GM13976 (cell line): ENCODE data around the gene LTBP2.

Experiments
- DNase-seq: peaks from one replicate; pipeline ENCODE4 v3.0.0; 2012; ENCODE audit warnings: low spot score
- in situ Hi-C: fragments of 300-500 bp; cut with MboI; formaldehyde crosslinking; loops from one replicate; pipeline ENCODE4 v1.12.0; 2022; ENCODE audit warnings: low sequenced_read_pairs, mixed read lengths, inconsistent platforms; ENCODE audit not compliant: unreplicated experiment
- TF ChIP-seq, protein P1 (sequence below): IDR thresholded peaks from 2 replicates; pipeline ENCODE4 v1.5.1; 2012; ENCODE audit warnings: borderline replicate concordance, mild to moderate bottlenecking; ENCODE audit not compliant: insufficient read depth; ENCODE audit errors: extremely low read depth, missing control alignments, control extremely low read depth

Gene LTBP2

DNA sequence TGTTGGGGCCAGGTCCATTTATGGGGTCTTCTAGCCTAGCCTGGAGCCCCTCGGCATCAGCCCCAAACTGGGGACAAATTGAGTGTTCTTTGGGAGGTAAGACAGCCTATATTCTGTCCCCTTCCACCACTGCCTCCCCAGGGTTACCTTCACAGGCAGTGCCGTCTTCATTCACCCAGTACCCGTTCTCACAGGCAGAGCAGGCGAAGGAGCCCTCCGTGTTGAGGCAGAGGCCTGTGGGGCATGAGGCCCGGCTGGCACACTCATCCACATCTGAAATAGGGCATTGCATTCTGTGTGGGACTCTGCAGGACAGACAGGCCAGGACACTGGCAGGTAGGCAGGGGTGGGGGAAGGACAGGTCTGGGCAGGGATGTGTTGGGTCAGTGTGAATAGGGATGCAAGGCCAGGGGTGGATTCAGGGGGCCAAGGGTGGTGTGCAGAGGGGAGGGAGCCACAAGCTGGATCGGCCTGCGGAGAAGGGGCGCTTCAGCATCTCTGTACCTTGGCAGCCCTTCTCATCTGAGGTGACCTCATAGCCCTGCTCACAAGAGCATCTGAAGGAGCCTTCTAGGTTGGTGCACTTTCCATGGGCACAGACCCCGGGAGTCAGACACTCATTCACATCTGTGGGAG is 102.3 kb downstream of the LTBP2 start:
- TF ChIP-seq, protein P1, sequence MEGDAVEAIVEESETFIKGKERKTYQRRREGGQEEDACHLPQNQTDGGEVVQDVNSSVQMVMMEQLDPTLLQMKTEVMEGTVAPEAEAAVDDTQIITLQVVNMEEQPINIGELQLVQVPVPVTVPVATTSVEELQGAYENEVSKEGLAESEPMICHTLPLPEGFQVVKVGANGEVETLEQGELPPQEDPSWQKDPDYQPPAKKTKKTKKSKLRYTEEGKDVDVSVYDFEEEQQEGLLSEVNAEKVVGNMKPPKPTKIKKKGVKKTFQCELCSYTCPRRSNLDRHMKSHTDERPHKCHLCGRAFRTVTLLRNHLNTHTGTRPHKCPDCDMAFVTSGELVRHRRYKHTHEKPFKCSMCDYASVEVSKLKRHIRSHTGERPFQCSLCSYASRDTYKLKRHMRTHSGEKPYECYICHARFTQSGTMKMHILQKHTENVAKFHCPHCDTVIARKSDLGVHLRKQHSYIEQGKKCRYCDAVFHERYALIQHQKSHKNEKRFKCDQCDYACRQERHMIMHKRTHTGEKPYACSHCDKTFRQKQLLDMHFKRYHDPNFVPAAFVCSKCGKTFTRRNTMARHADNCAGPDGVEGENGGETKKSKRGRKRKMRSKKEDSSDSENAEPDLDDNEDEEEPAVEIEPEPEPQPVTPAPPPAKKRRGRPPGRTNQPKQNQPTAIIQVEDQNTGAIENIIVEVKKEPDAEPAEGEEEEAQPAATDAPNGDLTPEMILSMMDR = no peak
- in situ Hi-C loops = no loop called here
- no peak for DNase-seq

DNA sequence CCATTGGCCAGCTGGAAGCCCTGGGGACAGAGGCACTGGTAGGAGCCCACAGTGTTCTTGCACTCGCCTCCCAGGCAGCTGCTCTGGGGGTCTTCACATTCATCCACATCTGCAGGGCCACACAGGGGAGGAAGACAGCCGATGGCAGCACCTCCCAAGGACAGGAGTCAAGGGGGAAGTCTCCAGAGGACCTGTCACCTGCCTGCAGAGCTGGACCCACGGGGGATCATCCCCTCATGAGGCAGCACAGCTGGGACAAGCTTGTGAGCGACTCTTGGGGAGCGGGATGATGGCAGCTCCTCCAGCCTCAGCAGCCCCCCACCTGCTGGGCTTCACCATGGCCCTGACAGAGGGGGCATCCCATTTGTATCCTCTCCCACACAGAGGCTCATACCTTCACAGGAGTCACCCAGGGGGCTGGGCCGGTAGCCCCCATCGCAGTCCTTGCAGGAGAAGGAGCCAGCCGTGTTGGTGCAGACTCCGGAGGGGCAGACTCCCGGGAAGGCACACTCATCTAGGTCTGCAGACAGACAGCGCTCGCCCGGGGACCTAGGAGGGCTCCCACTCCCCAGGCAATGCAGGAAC is 103.1 kb downstream of the LTBP2 start:
- in situ Hi-C loops = no loop called here
- DNase-seq = no peak
- TF ChIP-seq, protein P1 = no peak

DNA sequence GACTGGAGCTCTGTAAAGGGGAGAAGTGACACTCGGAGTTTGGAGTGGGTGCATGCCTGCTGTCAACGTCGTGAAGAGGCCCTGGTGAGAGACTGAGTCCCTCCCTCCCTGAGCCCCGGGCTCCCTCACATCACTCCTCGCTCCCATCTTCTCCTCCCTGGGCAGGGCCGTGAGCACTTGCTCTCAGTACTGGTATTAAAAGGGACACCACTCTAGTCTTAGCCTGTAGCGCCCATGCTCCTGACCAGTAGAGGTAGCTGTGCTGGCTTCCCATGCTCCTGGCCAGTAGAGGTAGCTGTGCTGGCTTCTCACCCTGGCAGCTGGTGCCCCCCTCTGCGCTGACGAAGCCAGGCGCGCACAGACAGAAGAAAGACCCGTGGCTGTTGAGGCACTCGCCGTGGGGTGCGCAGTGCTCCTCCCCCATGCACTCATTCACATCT is 103.7 kb downstream of the LTBP2 start:
- no peak for DNase-seq
- in situ Hi-C loops = no loop called here
- TF ChIP-seq, protein P1 = peak; percentile 15

DNA sequence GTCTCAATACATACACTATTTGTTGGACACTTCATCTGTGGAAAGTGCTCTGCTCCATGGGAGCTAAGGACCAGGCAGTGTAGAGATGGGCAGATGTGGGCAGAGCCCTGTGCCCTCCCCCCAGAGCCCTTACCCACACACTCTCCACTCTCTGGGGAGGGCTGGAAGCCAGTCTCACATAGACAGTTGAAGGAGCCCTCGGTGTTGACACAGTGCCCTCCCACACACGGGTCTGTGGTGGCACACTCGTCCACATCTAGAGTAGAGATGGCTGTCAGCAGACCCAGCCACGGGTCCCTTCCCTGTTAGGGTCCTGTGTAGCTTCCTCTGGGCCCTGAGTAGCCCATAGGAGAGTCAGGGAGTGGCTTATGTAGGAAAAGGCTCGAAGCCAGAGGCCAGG is 104.2 kb downstream of the LTBP2 start:
- in situ Hi-C loops = no loop called here
- TF ChIP-seq, protein P1 = no peak
- DNase-seq = no peak

DNA sequence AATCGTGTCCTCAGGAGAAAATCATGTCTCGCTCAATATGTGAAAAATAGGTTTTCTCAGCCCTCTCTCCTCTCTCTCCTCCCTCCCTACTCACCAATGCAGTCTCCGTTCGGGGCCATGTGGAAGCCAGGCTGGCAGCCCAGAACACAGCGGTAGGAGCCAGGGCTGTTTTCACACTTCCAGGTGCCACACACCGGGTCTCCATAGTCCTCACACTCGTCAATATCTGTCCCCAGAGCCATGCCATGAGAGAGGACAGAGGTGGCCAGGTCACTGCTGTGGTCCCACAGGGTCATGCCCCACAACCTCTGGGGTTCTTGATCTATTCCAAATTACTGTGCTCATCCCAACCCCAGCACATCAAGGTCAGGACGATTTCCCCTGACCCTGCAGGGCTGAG is 105.0 kb downstream of the LTBP2 start:
- in situ Hi-C loops = no loop called here
- TF ChIP-seq, protein P1 = no peak

DNA sequence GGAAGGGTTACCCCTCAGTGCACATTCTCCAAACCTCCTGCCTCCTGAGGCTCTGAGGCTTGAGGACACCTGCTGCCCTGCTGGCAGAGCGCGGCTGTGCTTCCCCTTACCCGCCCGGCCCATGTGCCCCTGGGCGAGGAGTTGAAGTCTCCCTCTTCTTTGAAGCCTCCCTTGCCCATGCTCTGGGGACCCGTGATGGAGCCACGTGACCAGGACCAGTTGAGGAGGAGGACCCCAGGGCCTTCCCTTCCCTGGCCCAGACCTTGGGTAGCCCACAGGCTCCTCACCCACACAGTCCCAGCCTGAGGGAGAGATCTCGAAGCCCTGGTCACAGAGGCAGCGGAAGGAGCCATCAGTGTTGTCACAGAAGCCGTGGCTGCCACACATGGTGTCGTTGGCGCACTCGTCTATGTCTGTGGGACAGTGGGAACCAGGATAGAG is 105.6 kb downstream of the LTBP2 start:
- in situ Hi-C loops = no loop called here
- peak; percentile 13 for DNase-seq
- TF ChIP-seq, protein P1 = no peak

More for the DNA sequence above, 105.0 kb downstream of the LTBP2 start:
- no peak for DNase-seq
